Rectal smooth muscle tissue (tissue), 1 donor: ENCODE data around the gene ARL6IP1.
A peak's percentile ranks its signal among the peaks of the same experiment; 100 is the strongest.

ENCODE experiments used
- H3K27ac ChIP-seq: one replicate; pipeline ENCODE4 v1.7.0; 2013; ENCODE audit warnings: low read depth, low read length, inconsistent platforms
- H3K27me3 ChIP-seq: one replicate; pipeline ENCODE4 v1.7.0; 2013; ENCODE audit warnings: low read length; ENCODE audit not compliant: control insufficient read depth, insufficient read depth
- H3K36me3 ChIP-seq: one replicate; pipeline ENCODE4 v1.7.0; 2013; ENCODE audit warnings: low read length; ENCODE audit not compliant: control insufficient read depth, insufficient read depth
- H3K4me1 ChIP-seq: one replicate; pipeline ENCODE4 v1.7.0; 2013; ENCODE audit warnings: low read length; ENCODE audit not compliant: control insufficient read depth, insufficient read depth
- H3K4me3 ChIP-seq: one replicate; pipeline ENCODE4 v1.7.0; 2013; ENCODE audit warnings: low read length
- H3K9ac ChIP-seq: one replicate; pipeline ENCODE4 v1.7.0; 2013; ENCODE audit warnings: low read length

Gene ARL6IP1

DNA sequence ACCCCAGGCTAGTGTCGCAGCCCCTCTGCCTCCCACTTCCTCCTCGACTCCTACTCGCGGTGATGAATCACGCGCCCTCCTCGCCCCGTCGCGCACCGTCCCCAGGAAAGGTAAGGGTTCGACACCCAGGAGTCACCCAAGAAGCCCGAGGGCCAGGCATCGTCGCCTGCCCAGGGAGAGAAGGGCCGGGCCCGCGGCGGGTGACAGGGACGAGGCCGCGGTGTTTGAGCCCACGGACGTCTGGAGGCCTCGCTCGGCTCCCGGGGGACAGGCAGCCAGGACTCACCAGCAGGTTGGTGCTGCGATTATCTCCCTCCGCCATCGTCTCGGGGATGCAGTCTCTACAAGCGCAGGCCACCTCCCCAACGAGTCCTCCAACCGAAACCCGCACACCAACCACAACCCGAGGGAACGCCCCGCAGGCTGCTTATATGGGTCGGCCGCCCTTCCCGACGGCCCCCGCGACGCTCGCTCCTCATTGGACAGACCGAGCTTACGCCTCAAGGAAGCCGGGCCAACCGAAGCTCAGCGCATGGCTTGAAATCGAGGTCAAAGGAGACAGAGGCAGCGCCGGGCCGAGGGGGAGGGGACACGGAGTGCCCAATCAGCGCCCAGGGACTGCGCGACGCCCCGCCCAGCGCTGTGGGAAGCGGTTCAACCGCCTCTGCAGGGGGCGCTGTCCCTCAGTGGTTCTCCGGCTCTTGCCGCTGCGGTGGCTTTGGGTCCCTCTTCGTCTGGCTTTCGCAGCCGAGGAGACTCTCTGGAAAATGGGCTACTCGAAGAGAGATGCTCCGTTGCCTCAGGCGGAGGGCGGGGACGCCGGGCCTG lies at the start of gene ARL6IP1:
Gene ARL6IP1, minus strand, starts transcription at position 405 of the 828 bp plus-strand sequence. Its CDS starts 83 bp downstream, at position 322.
- Histone ChIP-seq H3K4me1 (peaks cover 10% of the 10 kb centered on the region), H3K36me3 (peaks cover under 1% of the 10 kb centered on the region), H3K9ac (peak within 1 kb of the TSS; percentile 80), H3K27ac (peak within 1 kb of the TSS; percentile 94), H3K27me3 (no peaks in the 10 kb centered on the region), H3K4me3 (peak within 1 kb of the TSS; percentile 100)

GRCh38 chr16:18846416-18846815 lies 45.1 kb upstream of the ARL6IP1 start:
- Histone ChIP-seq H3K27me3 (no peaks in the 10 kb centered on the region), H3K36me3 (peaks cover 40% of the 10 kb centered on the region), H3K4me3 (no peak overlapping the region), H3K9ac (no peak overlapping the region), H3K4me1 (no peaks in the 10 kb centered on the region), H3K27ac (no peak overlapping the region)

DNA sequence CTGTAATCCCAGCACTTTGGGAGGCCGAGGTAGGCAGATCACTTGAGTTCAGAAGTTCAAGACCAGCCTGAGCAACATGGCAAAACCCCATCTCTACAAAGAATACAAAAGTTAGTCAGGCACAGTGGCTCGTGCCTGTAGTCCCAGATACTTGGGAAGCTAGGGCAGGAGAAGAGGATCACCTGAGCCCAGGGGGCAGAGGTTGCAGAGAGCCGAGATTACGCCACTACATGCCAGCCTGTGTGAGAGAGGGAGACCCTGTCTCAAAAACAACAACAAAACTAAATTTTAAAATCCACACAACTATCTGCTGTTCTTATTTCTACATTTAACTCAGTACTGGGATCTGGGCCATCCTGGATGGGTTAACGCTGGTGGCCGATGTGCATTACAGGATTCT lies 41.2 kb upstream of the ARL6IP1 start:
- Histone ChIP-seq H3K9ac (no peak overlapping the region), H3K27me3 (no peaks in the 10 kb centered on the region), H3K4me1 (no peaks in the 10 kb centered on the region), H3K27ac (no peak overlapping the region), H3K4me3 (no peak overlapping the region), H3K36me3 (peaks cover 36% of the 10 kb centered on the region)

- Histone ChIP-seq H3K36me3 (peaks cover 34% of the 10 kb centered on the region), H3K4me3 (no peak overlapping the region), H3K4me1 (no peaks in the 10 kb centered on the region), H3K27ac (no peak overlapping the region), H3K27me3 (no peaks in the 10 kb centered on the region), H3K9ac (no peak overlapping the region)
These were observed 40.6 kb upstream of the ARL6IP1 start for GRCh38 chr16:18841833-18842525.

DNA sequence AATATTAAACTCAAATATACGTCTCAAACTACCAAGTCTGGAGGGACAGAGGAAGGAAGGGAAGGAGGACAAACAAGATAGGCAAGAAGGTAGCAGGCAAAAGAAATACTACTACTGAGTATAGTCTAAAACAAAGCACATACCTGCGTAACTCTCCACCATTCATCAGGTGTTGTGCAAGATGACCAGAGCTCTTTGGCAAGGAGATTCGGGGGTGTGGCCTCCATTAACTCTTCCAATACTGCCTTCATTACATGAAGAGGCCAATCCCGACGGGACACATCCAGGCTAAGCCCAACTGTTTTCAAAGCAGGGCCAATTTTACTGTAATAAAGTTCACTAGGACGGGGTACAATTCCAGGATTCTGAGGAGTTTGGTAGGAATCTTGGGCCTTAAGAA lies 38.2 kb upstream of the ARL6IP1 start:
- no peaks in the 10 kb centered on the region for H3K27me3 ChIP-seq
- no peak overlapping the region for H3K27ac ChIP-seq
- peaks cover 47% of the 10 kb centered on the region for H3K36me3 ChIP-seq
- no peaks in the 10 kb centered on the region for H3K4me1 ChIP-seq
- no peak overlapping the region for H3K9ac ChIP-seq
- no peak overlapping the region for H3K4me3 ChIP-seq

DNA sequence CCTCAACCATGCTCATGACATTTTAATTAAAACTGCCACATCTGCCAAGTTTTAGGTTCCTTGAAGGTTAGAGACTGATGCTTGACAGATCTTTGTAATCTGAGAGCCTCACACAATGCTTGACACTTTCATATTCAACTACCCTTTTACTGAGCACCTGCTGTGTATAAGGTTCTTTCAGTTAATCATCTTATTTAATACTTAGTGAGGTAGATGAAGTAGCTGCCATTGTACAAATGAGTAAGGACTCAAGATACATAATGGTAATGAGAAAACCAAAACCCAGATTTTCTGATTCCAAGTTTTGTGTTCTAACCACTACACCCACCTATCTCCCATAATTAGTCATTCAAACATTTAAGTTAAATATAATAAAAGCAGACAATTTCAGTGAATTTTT lies 35.4 kb upstream of the ARL6IP1 start:
- no peak overlapping the region for H3K27ac ChIP-seq
- H3K4me3 ChIP-seq: no peak overlapping the region
- H3K36me3 ChIP-seq: peaks cover 58% of the 10 kb centered on the region
- no peak overlapping the region for H3K9ac ChIP-seq
- H3K4me1 ChIP-seq: no peaks in the 10 kb centered on the region
- H3K27me3 ChIP-seq: no peaks in the 10 kb centered on the region

GRCh38 chr16:18834864-18835263 lies 33.5 kb upstream of the ARL6IP1 start:
- H3K27me3 ChIP-seq: no peaks in the 10 kb centered on the region
- peaks cover 64% of the 10 kb centered on the region for H3K36me3 ChIP-seq
- H3K27ac ChIP-seq: no peak overlapping the region
- H3K4me1 ChIP-seq: no peaks in the 10 kb centered on the region
- H3K4me3 ChIP-seq: no peak overlapping the region
- no peak overlapping the region for H3K9ac ChIP-seq

DNA sequence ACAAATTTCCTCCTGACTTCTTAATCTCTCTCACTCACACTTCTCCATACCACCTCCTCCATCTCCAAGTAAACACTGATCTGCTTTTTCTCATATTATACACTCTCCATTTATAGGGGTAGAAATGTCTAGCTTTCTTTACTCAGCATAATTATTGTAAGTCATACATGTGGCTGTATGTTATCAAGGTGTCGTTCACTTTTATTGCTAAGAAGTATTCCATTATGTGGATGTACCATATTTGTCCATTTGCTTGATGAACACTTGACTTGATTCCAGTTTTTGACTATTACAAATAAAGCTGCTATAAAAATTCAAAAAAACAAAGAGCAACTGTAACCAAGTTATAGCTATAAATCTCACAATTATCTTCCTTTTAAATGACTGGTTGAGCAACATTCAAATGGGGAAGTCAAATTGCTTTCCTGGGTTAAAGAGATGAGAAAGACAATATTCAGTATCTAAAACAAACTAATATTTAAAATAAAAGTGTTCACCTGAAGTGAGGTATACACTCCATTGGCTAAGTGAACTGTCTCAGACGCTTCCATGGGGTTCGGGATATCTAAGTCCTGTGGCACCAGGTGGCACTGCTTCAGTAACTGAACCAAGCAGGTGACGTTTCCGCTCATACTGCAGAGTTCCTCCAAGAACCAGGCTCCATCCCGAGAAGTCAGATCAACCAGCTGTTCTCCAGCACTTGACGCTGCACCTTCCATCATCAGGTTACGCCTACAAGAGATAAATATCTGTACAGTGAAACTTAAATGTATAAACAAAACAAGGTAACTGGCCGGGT lies 32.6 kb upstream of the ARL6IP1 start:
- no peak overlapping the region for H3K4me3 ChIP-seq
- no peak overlapping the region for H3K27ac ChIP-seq
- H3K4me1 ChIP-seq: no peaks in the 10 kb centered on the region
- peaks cover 62% of the 10 kb centered on the region for H3K36me3 ChIP-seq
- H3K27me3 ChIP-seq: no peaks in the 10 kb centered on the region
- no peak overlapping the region for H3K9ac ChIP-seq

DNA sequence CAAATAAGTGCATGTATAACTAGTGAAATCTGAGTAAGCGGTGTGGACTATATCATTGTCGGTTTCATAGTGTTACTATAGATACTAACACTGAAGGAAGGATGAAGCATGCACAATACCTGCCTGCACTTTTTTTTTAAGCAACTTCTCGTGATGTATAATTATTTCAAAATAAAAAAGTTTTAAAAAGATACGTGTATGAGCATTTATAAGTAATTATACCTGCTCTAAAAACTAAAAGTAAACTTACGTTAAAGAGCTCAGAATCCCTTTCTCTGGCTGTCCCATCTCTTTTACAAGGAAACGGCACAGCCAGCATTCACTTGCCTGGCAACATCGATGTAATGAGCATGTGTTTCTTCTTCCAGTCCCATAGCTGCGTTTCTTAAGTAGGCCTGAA lies 31.3 kb upstream of the ARL6IP1 start:
- Histone ChIP-seq H3K4me1 (no peaks in the 10 kb centered on the region), H3K4me3 (no peak overlapping the region), H3K9ac (no peak overlapping the region), H3K36me3 (peaks cover 60% of the 10 kb centered on the region), H3K27ac (no peak overlapping the region), H3K27me3 (no peaks in the 10 kb centered on the region)

- no peaks in the 10 kb centered on the region for H3K27me3 ChIP-seq
- H3K9ac ChIP-seq: no peak overlapping the region
These were observed 30.7 kb upstream of the ARL6IP1 start for GRCh38 chr16:18832006-18832405.

GRCh38 chr16:18829251-18829650 lies 27.9 kb upstream of the ARL6IP1 start:
- Histone ChIP-seq H3K9ac (no peak overlapping the region), H3K4me3 (no peak overlapping the region), H3K27me3 (no peaks in the 10 kb centered on the region), H3K27ac (no peak overlapping the region), H3K4me1 (no peaks in the 10 kb centered on the region), H3K36me3 (peaks cover 34% of the 10 kb centered on the region)

More at GRCh38 chr16:18832006-18832405, 30.7 kb upstream of the ARL6IP1 start:
- Histone ChIP-seq H3K4me3 (no peak overlapping the region), H3K27ac (no peak overlapping the region), H3K4me1 (no peaks in the 10 kb centered on the region), H3K36me3 (peaks cover 55% of the 10 kb centered on the region)

DNA sequence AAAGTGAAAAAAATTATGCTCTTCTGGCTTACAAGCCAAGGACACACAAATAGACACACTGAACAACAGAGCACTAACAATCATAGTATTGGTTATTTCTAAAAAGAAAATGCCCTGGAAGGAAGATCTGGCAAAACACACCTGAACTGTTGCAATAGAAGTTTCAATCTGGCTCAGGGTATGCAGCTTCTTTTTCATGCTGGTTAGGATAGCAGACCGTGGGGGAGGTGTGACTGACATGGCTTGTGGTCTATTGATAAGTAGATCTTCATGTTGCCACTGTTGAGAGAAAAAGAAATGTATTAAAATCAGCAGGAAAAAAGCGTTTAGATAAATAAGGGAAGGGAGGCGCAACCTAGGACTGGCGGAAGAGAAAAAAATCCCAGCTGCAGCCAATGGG lies 26.5 kb upstream of the ARL6IP1 start:
- Histone ChIP-seq H3K9ac (no peak overlapping the region), H3K36me3 (peaks cover 26% of the 10 kb centered on the region), H3K4me3 (no peak overlapping the region), H3K27me3 (no peaks in the 10 kb centered on the region), H3K27ac (no peak overlapping the region), H3K4me1 (no peaks in the 10 kb centered on the region)
